Stimulated activated CD4-positive, alpha-beta T cell treated with anti-CD3 and anti-CD28 coated beads, Interleukin-1b, Interleukin-23, amount 100 ng/mL, for 48 hours (primary cell): Measurements from ENCODE around the gene PEX19.

ENCODE experiments used
- DNase-seq: peaks from one replicate; pipeline ENCODE4 v3.0.0-alpha.2; 2020

PEX19 gene

GRCh38 chr1:160237558-160237957, 47.4 kb downstream of the PEX19 start:
- no peak for DNase-seq

- no peak for DNase-seq
These were observed 48.1 kb downstream of the PEX19 start for GRCh38 chr1:160236806-160237205.

GRCh38 chr1:160232911-160233310, 52.0 kb downstream of the PEX19 start:
- DNase-seq, result no peak

GRCh38 chr1:160228431-160228830, 56.5 kb downstream of the PEX19 start:
- no peak for DNase-seq

GRCh38 chr1:160227561-160227960, 57.4 kb downstream of the PEX19 start:
- no peak for DNase-seq

- no peak for DNase-seq
These were observed 57.9 kb downstream of the PEX19 start for GRCh38 chr1:160227034-160227433.
